GM19468 (cell line): ENCODE results near the gene MIP.
"Not testable (repeated sequence)": the region's sequence is repeated elsewhere in the genome, so short reads cannot be mapped to it uniquely, and the experiment has no call there.

Experiments used
- ATAC-seq: cut with Tn5 transposase; IDR thresholded peaks from one replicate; pipeline ENCODE4 v1.9.1; 2021; ENCODE audit warnings: mild to moderate bottlenecking, moderate library complexity, moderate number of reproducible peaks; ENCODE audit not compliant: unreplicated experiment; ENCODE audit errors: extremely low read depth

The MIP gene

GRCh38 chr12:56411781-56412639 lies 42.4 kb downstream of the MIP start:
- ATAC-seq = no peak

GRCh38 chr12:56410768-56411167 lies 43.7 kb downstream of the MIP start:
- ATAC-seq = no peak

- no peak for ATAC-seq
These were observed 45.5 kb downstream of the MIP start for GRCh38 chr12:56408799-56409417.

DNA sequence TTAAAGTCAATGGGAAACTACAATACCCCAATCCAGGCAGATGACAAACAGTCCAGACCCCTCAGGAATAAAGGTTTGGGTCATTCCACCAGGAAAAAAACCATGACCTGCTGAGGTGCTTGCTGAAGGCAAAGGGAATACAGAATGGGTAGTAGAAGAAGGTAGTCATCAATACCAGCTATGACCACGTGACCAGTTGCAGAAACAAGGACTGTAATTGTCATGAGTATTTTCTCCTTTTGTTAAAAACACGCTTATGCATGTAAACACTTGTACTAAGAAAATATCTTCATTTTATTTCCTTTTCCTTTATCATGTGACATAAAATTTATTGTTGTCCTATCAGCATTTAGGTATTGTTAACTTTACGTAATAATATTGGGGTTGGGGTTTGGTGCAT lies 50.2 kb downstream of the MIP start:
- ATAC-seq = not testable (repeated sequence)

DNA sequence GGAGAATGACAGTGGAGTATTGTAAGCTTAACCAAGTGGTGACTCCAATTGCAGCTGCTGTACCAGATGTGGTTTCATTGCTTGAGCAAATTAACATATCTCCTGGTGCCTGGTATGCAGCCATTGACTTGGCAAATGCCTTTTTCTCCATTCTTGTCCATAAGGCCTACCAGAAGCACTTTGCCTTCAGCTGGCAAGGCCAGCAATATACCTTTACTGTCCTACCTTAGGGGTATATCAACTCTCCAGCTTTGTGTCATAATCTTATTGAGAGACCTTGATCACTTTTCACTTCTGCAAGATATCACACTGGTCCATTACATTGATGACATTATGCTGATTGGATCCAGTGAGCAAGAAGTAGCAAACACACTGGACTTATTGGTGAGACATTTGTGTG lies 52.8 kb downstream of the MIP start:
- ATAC-seq = not testable (repeated sequence)

DNA sequence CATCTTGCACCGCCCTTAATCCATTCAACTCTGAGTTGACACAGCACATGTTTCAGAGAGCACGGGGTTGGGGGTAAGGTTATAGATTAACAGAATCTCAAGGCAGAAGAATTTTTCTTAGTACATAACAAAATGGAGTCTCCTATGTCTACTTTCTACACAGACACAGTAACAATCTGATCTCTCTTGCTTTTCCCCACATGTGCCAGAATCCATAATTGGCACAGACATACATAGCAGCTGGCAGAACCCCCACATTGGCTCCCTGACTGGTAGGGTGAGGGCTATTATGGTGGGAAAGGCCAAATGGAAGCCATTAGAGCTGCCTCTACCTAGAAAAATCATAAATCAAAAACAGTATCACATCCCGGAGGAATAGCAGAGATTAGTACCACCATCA lies 53.3 kb downstream of the MIP start:
- not testable (repeated sequence) for ATAC-seq
